ENCODE results near the gene TMEM11. TPM values are rescaled to one million over a fixed set of nuclear protein-coding genes. Genes with fewer than 3 reads are reported as not detected.
"Not testable (repeated sequence)": the region's sequence is repeated elsewhere in the genome, so short reads cannot be mapped to it uniquely, and the experiment has no call there.

Gene TMEM11
- total and polyA plus RNA-seq, 8 donors = 0.87 to 30.8 (median 13.1) TPM

- H3K27me3 ChIP-seq = no peaks in the 10 kb centered on the region
These were observed 17.8 kb downstream of the TMEM11 start for GRCh38 chr17:21196126-21196525.

GRCh38 chr17:21194703-21195102, 19.3 kb downstream of the TMEM11 start:
- Histone ChIP-seq H3K9me3 (no peaks in the 10 kb centered on the region), H3K27ac (peak overlapping the region in 3 of 5 donors; percentile 7 to 40 (median 37)), H3K36me3 (peaks cover 15 to 55% (median 45%) of the 10 kb centered on the region in 4 donors), H3K4me3 (no peak overlapping the region), H3K4me1 (peaks cover 0 to 53% (median 24%) of the 10 kb centered on the region in 4 donors), H3K27me3 (no peaks in the 10 kb centered on the region)
- DNase-seq = peak in 1 of 2 donors; percentile 76
- intact Hi-C loops (cut with DNase I; ENCODE audit: low total_unique reads) = no loop called here
- 59 to 78% (median 66%) methylated on average over 5 of the region's 5 CpGs for WGBS, 5 donors
- no peak for TF ChIP-seq CTCF (IDR thresholded peaks at IDR 0.05)
- TF ChIP-seq POLR2AphosphoS5 (IDR thresholded peaks at IDR 0.05) = no peak
- no peak for TF ChIP-seq POLR2A (IDR thresholded peaks at IDR 0.05)
- no peak for TF ChIP-seq EP300 (IDR thresholded peaks at IDR 0.05)

More at GRCh38 chr17:21196126-21196525, 17.8 kb downstream of the TMEM11 start:
- Histone ChIP-seq H3K36me3 (peaks cover 15 to 47% (median 34%) of the 10 kb centered on the region in 4 donors), H3K9me3 (no peaks in the 10 kb centered on the region), H3K4me3 (no peak overlapping the region), H3K27ac (no peak overlapping the region), H3K4me1 (peaks cover 12 to 61% (median 29%) of the 10 kb centered on the region in 4 donors)
- WGBS, 5 donors = 81 to 90% (median 85%) methylated on average over 5 of the region's 5 CpGs
- intact Hi-C loops (cut with DNase I; ENCODE audit: low total_unique reads) = no loop called here
- TF ChIP-seq POLR2AphosphoS5 (IDR thresholded peaks at IDR 0.05) (no peak), CTCF (IDR thresholded peaks at IDR 0.05) (no peak), POLR2A (IDR thresholded peaks at IDR 0.05) (no peak), EP300 (IDR thresholded peaks at IDR 0.05) (no peak)
- no peak for DNase-seq

GRCh38 chr17:21194226-21194625, 19.7 kb downstream of the TMEM11 start:
- WGBS, 5 donors = 37 to 58% (median 43%) methylated on average over 6 to 8 of the region's 8 CpGs
- H3K27ac ChIP-seq = peak overlapping the region in 2 of 5 donors; percentile 37 to 40
- intact Hi-C loops (cut with DNase I; ENCODE audit: low total_unique reads) = no loop called here
- TF ChIP-seq CTCF (IDR thresholded peaks at IDR 0.05) = no peak
- TF ChIP-seq EP300 (IDR thresholded peaks at IDR 0.05) = no peak
- no peak for TF ChIP-seq POLR2AphosphoS5 (IDR thresholded peaks at IDR 0.05)
- TF ChIP-seq POLR2A (IDR thresholded peaks at IDR 0.05) = no peak
- no peaks in the 10 kb centered on the region for H3K9me3 ChIP-seq
- peaks cover 15 to 58% (median 49%) of the 10 kb centered on the region in 4 donors for H3K36me3 ChIP-seq
- peak in 1 of 2 donors; percentile 27 for DNase-seq
- no peaks in the 10 kb centered on the region for H3K27me3 ChIP-seq
- peaks cover 0 to 48% (median 20%) of the 10 kb centered on the region in 4 donors for H3K4me1 ChIP-seq
- H3K4me3 ChIP-seq = no peak overlapping the region

GRCh38 chr17:21193031-21193430, 20.9 kb downstream of the TMEM11 start:
- intact Hi-C loops (cut with DNase I; ENCODE audit: low total_unique reads) = no loop called here
- TF ChIP-seq CTCF (IDR thresholded peaks at IDR 0.05) = no peak
- TF ChIP-seq POLR2AphosphoS5 (IDR thresholded peaks at IDR 0.05) = no peak
- no peak for TF ChIP-seq EP300 (IDR thresholded peaks at IDR 0.05)
- no peak for TF ChIP-seq POLR2A (IDR thresholded peaks at IDR 0.05)
- Histone ChIP-seq H3K27me3 (no peaks in the 10 kb centered on the region), H3K4me1 (peaks cover 0 to 43% (median 20%) of the 10 kb centered on the region in 4 donors), H3K27ac (no peak overlapping the region), H3K36me3 (peaks cover 14 to 58% (median 51%) of the 10 kb centered on the region in 4 donors), H3K4me3 (no peak overlapping the region), H3K9me3 (no peaks in the 10 kb centered on the region)
- no peak for DNase-seq
- 61 to 77% (median 69%) methylated on average over 5 of the region's 5 CpGs for WGBS, 5 donors

- Histone ChIP-seq H3K36me3 (peaks cover 8 to 52% (median 45%) of the 10 kb centered on the region in 4 donors), H3K4me1 (peaks cover 0 to 43% (median 20%) of the 10 kb centered on the region in 4 donors)
- H3K27ac ChIP-seq; H3K9me3 ChIP-seq; DNase-seq; H3K27me3 ChIP-seq; intact Hi-C loops (cut with DNase I; ENCODE audit: low total_unique reads); H3K4me3 ChIP-seq: not testable (repeated sequence)
- 89 to 96% (median 93%) methylated on average over 7 of the region's 7 CpGs for WGBS, 5 donors
These were observed 21.5 kb downstream of the TMEM11 start for GRCh38 chr17:21192414-21192813.
